NCI-H1092 treated with DMSO at 0.1 percent for 48 hours (cell line): ENCODE measurements around the gene JAZF1.
A peak's percentile ranks its signal among the peaks of the same experiment; 100 is the strongest.

Source experiments
- DNase-seq: peaks from one replicate; lab custom pipeline; 2025; lab: John Stamatoyannopoulos, UW

JAZF1 gene

GRCh38 chr7:28075674-28076358 lies 104.8 kb downstream of the JAZF1 start:
- DNase-seq: peak; percentile 92

- no peak for DNase-seq
Observed at GRCh38 chr7:28072876-28073514, 107.6 kb downstream of the JAZF1 start.

GRCh38 chr7:28071570-28071969 lies 109.0 kb downstream of the JAZF1 start:
- DNase-seq: no peak

GRCh38 chr7:28070297-28071055 lies 110.1 kb downstream of the JAZF1 start:
- no peak for DNase-seq

GRCh38 chr7:28069807-28070206 lies 110.8 kb downstream of the JAZF1 start:
- DNase-seq: peak; percentile 73

GRCh38 chr7:28069388-28069787 lies 111.2 kb downstream of the JAZF1 start:
- no peak for DNase-seq

- DNase-seq: peak; percentile 74
Observed at GRCh38 chr7:28068811-28069216, 111.8 kb downstream of the JAZF1 start.

GRCh38 chr7:28067171-28067570 lies 113.4 kb downstream of the JAZF1 start:
- DNase-seq: no peak

- DNase-seq: no peak
Observed at GRCh38 chr7:28065721-28066285, 114.8 kb downstream of the JAZF1 start.

- DNase-seq: no peak
Observed at GRCh38 chr7:28065308-28065707, 115.3 kb downstream of the JAZF1 start.

GRCh38 chr7:28064437-28064836 lies 116.2 kb downstream of the JAZF1 start:
- DNase-seq: no peak

- peak; percentile 90 for DNase-seq
Observed at GRCh38 chr7:28062197-28062991, 118.2 kb downstream of the JAZF1 start.

- no peak for DNase-seq
Observed at GRCh38 chr7:28061824-28062196, 118.8 kb downstream of the JAZF1 start.

GRCh38 chr7:28060371-28060950 lies 120.1 kb downstream of the JAZF1 start:
- DNase-seq: no peak

GRCh38 chr7:28055161-28055544 lies 125.4 kb downstream of the JAZF1 start:
- no peak for DNase-seq

- DNase-seq: no peak
Observed at GRCh38 chr7:28054531-28055160, 125.9 kb downstream of the JAZF1 start.

GRCh38 chr7:28052933-28053332 lies 127.7 kb downstream of the JAZF1 start:
- no peak for DNase-seq

GRCh38 chr7:28048694-28049093 lies 131.9 kb downstream of the JAZF1 start:
- no peak for DNase-seq

- DNase-seq: no peak
Observed at GRCh38 chr7:28046035-28046434, 134.6 kb downstream of the JAZF1 start.

- DNase-seq: no peak
Observed at GRCh38 chr7:28045592-28045991, 135.0 kb downstream of the JAZF1 start.

- no peak for DNase-seq
Observed at GRCh38 chr7:28044825-28045224, 135.8 kb downstream of the JAZF1 start.
